ENCODE data around the gene FERMT3.
A peak's percentile ranks its signal among the peaks of the same experiment; 100 is the strongest.

FERMT3 gene

DNA sequence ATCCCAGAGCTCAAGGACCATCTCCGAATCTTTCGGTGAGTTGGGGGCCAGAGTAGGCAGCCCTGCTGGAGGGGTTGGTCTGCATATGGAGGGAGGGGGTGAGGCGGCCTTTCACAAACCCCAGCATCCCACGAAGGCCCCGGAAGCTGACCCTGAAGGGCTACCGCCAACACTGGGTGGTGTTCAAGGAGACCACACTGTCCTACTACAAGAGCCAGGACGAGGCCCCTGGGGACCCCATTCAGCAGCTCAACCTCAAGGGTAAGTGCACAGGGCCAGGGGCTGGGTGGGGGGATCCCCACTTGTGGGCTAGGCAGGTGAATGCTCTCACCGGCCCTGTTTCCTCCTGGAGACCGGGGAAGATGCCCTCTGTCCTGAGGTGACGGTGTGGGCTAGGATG lies 13.2 kb downstream of the FERMT3 start:
- no peaks in the 10 kb centered on the region for H3K9me3 ChIP-seq (ENCODE audit: low read length)
- H3K4me1 ChIP-seq (ENCODE audit: insufficient read depth, low read length) = peaks cover under 1% of the 10 kb centered on the region
- H2AFZ ChIP-seq (ENCODE audit: low read depth, low read length) = no peak overlapping the region
- H3K4me3 ChIP-seq (ENCODE audit: low read length) = no peak overlapping the region
- peaks cover 17% of the 10 kb centered on the region for H3K36me3 ChIP-seq (ENCODE audit: insufficient read depth, low read length)
- no peaks in the 10 kb centered on the region for H3K27me3 ChIP-seq (ENCODE audit: insufficient read depth, low read length)

DNA sequence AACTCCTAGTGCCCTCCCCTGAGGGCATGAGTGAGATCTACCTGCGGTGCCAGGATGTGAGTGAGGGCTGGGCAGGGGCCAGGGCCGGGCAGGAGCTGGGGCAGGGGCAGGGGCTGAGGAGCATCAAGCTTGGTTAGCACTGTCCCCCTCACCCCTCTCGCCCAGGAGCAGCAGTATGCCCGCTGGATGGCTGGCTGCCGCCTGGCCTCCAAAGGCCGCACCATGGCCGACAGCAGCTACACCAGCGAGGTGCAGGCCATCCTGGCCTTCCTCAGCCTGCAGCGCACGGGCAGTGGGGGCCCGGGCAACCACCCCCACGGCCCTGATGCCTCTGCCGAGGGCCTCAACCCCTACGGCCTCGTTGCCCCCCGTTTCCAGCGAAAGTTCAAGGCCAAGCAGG lies 13.8 kb downstream of the FERMT3 start:
- Histone ChIP-seq H3K4me1 (ENCODE audit: insufficient read depth, low read length) (peaks cover 6% of the 10 kb centered on the region), H3K36me3 (ENCODE audit: insufficient read depth, low read length) (peaks cover 17% of the 10 kb centered on the region), H3K4me3 (ENCODE audit: low read length) (no peak overlapping the region), H3K27me3 (ENCODE audit: insufficient read depth, low read length) (no peaks in the 10 kb centered on the region), H3K9me3 (ENCODE audit: low read length) (no peaks in the 10 kb centered on the region), H2AFZ (ENCODE audit: low read depth, low read length) (no peak overlapping the region)

DNA sequence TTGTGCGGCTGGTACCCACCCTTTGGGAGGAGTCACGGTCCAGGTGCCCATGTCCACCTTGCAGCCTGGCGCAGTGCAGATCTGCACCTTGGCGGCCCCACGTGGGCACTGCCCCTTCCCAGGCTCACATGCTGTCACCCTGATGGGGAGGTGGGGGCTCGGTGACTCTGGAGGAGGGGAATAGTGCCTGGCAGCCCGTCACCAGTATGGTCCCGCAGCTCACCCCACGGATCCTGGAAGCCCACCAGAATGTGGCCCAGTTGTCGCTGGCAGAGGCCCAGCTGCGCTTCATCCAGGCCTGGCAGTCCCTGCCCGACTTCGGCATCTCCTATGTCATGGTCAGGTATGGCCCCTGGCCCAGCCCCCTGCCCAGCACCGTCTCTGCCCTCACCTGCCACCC lies 14.3 kb downstream of the FERMT3 start:
- Histone ChIP-seq H3K9me3 (ENCODE audit: low read length) (no peaks in the 10 kb centered on the region), H2AFZ (ENCODE audit: low read depth, low read length) (no peak overlapping the region), H3K36me3 (ENCODE audit: insufficient read depth, low read length) (peaks cover 17% of the 10 kb centered on the region), H3K27me3 (ENCODE audit: insufficient read depth, low read length) (no peaks in the 10 kb centered on the region), H3K4me3 (ENCODE audit: low read length) (no peak overlapping the region), H3K4me1 (ENCODE audit: insufficient read depth, low read length) (peaks cover 10% of the 10 kb centered on the region)

DNA sequence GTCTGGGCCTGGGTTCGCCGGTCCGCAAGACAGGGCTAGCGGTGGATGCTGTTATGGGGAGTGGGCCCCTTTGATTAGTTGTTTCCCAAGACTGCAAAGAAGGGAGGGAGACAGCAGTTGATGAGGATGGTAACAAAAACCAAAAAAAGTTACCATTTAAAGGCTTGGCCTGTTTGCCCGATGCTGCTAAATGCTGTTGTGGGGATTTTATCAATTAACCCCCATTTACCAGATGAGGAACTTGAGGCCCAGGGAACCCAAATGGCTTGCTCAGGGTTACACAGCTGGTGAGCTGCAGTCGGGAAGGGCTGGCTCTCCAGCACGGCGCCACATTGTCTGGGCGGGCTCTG lies 16.1 kb downstream of the FERMT3 start:
- H2AFZ ChIP-seq (ENCODE audit: low read depth, low read length) = no peak overlapping the region
- peaks cover 21% of the 10 kb centered on the region for H3K4me1 ChIP-seq (ENCODE audit: insufficient read depth, low read length)
- H3K9me3 ChIP-seq (ENCODE audit: low read length) = no peaks in the 10 kb centered on the region
- H3K36me3 ChIP-seq (ENCODE audit: insufficient read depth, low read length) = peaks cover 17% of the 10 kb centered on the region
- H3K4me3 ChIP-seq (ENCODE audit: low read length) = no peak overlapping the region
- H3K27me3 ChIP-seq (ENCODE audit: insufficient read depth, low read length) = no peaks in the 10 kb centered on the region

DNA sequence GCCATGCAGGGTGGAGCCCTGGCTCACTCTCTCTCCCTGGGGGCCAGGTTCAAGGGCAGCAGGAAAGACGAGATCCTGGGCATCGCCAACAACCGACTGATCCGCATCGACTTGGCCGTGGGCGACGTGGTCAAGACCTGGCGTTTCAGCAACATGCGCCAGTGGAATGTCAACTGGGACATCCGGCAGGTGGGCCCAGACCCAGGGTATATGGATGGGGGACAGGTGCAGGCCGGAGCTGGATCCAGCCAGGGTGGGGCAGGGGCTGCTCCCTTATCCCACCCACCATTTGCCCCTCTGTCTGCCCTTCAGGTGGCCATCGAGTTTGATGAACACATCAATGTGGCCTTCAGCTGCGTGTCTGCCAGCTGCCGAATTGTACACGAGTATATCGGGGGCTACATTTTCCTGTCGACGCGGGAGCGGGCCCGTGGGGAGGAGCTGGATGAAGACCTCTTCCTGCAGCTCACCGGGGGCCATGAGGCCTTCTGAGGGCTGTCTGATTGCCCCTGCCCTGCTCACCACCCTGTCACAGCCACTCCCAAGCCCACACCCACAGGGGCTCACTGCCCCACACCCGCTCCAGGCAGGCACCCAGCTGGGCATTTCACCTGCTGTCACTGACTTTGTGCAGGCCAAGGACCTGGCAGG lies 16.6 kb downstream of the FERMT3 start:
- H2AFZ ChIP-seq (ENCODE audit: low read depth, low read length) = no peak overlapping the region
- H3K4me3 ChIP-seq (ENCODE audit: low read length) = no peak overlapping the region
- H3K27me3 ChIP-seq (ENCODE audit: insufficient read depth, low read length) = no peaks in the 10 kb centered on the region
- peaks cover 22% of the 10 kb centered on the region for H3K4me1 ChIP-seq (ENCODE audit: insufficient read depth, low read length)
- peaks cover 17% of the 10 kb centered on the region for H3K36me3 ChIP-seq (ENCODE audit: insufficient read depth, low read length)
- H3K9me3 ChIP-seq (ENCODE audit: low read length) = no peaks in the 10 kb centered on the region

DNA sequence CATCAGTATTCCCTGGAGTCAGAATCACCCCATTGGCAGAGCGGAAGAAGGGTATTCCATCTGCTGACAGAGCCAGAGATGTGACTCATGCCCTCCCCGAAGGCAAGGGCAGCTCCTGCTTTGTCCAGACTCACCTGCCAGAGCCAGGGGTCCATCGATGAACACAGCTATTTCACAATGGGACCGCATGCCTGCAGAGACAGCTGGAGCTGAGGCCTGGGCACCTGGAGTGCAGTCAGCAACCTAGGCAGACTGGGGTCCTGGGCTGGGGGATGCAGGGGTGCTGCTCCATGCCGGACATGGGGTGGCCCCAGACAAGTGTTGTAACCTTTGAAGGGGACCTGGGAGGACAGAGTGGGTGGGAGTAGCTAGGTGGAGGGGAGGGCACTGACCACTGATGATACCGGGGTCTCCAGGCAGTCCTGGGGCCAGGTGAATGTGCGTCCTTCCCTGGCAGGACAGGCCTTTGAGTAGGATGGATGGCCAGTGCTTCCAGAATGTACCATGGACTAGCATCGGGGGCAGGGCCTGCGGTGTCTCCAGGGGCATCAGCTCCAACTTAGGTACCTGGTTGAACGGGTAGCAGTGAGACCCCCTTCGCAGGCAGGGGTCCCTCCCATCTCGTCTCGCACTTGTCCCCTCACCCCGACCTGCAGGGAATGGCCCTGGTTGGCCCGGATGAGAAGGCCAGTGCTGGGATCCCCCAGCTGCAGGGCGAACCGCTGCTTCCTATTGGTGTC lies 17.8 kb downstream of the FERMT3 start:
- no peak overlapping the region for H2AFZ ChIP-seq (ENCODE audit: low read depth, low read length)
- H3K9me3 ChIP-seq (ENCODE audit: low read length) = no peaks in the 10 kb centered on the region
- no peak overlapping the region for H3K4me3 ChIP-seq (ENCODE audit: low read length)
- peaks cover 17% of the 10 kb centered on the region for H3K36me3 ChIP-seq (ENCODE audit: insufficient read depth, low read length)
- no peaks in the 10 kb centered on the region for H3K27me3 ChIP-seq (ENCODE audit: insufficient read depth, low read length)
- peaks cover 25% of the 10 kb centered on the region for H3K4me1 ChIP-seq (ENCODE audit: insufficient read depth, low read length)

DNA sequence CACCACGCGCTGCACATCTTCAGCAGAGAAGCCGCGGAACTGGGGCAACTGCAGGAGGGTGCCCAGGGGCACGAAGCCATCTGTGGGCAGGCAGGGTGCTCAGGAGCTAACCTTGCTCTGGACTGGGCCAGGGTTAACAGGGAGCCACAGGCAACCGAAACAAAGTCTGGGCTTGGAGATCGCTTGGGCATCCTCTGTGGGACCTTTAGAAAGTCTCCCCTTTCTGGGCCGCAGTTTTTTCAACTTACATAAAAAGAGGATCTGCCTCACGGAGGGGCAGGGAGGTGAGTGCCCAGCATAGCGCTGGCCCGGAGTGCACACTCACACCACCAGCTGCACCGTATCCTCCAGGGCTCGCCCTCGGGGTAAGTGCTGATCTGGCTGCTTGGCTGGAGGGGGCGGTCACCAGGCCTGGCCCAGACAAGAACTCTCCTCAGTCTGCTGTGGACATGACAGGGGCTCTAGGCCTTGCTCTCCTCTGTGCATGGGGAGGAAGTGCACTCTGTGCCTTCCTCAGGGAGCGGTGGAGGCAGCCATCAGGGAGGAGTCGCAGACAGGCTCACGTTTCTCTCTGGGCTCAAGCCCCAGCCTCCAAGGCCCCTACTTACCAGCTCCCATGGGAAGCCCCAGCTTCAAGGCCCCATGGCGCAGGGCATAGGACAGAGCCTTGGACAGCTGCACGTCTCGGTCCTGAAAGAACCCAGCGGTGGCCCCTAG lies 18.5 kb downstream of the FERMT3 start:
- H3K4me1 ChIP-seq (ENCODE audit: insufficient read depth, low read length) = peaks cover 32% of the 10 kb centered on the region
- peak overlapping the region; percentile 50 for H2AFZ ChIP-seq (ENCODE audit: low read depth, low read length)
- no peaks in the 10 kb centered on the region for H3K9me3 ChIP-seq (ENCODE audit: low read length)
- peaks cover 17% of the 10 kb centered on the region for H3K36me3 ChIP-seq (ENCODE audit: insufficient read depth, low read length)
- peak overlapping the region; percentile 71 for H3K4me3 ChIP-seq (ENCODE audit: low read length)
- H3K27me3 ChIP-seq (ENCODE audit: insufficient read depth, low read length) = no peaks in the 10 kb centered on the region

DNA sequence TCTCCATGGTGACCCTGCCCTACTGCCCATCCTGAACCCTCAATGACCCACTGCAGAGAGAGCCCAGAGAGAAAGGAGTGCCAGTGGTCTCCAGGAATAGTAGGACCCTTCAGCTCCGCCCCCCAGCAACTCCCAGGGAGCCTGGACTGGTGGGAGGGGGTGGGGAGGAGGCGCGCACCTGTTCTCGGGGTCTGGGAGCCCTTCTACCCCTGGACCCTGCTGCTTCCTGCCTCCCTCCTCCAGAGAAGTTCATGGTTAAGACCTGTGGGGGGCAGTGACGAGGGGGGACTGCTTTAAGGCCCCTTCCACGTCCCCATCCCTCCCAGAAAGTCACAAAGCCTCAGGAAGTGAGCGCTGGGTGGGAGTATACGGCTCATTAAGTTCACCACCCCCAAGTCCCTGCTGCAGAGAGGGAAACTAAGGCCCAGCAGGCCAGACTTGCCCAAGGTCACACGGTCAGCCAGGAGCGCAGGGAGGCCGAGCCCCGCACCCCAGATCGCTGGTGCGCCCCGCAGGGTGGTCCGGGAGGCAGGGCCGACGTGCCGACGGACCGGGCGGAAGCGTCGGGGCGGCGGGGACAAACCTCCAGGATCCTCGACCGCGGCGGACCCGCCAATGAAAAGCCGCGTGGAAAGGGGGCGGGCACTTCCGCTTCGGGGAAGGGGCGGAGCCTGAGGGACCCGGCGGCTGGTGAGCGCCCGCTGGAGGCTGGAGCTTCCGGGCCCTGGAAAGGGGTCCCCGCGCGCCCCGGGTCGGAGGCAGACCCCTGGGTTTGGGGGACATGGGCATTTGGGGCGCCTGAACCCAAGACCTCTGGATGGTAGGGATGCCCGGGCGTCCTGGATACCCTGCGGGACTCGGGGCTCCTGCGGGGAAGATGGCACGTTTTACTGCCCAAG lies 19.3 kb downstream of the FERMT3 start, which contains the start of the genes NUDT22 and TRPT1:
Gene NUDT22, plus strand, starts transcription at position 667 of the 899 bp plus-strand sequence. CDS start 379 bp downstream, outside the sequence.
Gene TRPT1, minus strand, starts transcription at position 579 of the 899 bp plus-strand sequence. Its CDS starts 326 bp downstream, at position 253.
- Histone ChIP-seq H3K27me3 (ENCODE audit: insufficient read depth, low read length) (no peaks in the 10 kb centered on the region), H2AFZ (ENCODE audit: low read depth, low read length) (peak within 1 kb of the TSS; percentile 50), H3K4me1 (ENCODE audit: insufficient read depth, low read length) (peaks cover 32% of the 10 kb centered on the region)

DNA sequence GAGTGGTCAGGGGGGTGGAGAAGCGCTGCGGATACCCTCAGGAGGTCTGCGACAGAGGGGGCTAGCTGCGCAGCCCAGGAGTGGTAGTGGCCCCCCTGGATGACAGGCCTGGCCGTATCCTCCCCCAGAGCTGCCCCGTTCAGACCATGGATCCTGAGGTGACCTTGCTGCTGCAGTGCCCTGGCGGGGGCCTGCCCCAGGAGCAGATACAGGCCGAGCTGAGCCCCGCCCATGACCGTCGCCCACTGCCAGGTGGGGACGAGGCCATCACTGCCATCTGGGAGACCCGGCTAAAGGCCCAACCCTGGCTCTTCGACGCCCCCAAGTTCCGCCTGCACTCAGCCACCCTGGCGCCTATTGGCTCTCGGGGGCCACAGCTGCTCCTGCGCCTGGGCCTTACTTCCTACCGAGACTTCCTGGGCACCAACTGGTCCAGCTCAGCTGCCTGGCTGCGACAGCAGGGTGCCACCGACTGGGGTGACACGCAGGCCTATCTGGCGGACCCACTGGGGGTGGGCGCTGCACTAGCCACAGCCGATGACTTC lies 20.1 kb downstream of the FERMT3 start:
- Histone ChIP-seq H2AFZ (ENCODE audit: low read depth, low read length) (peak overlapping the region; percentile 50), H3K27me3 (ENCODE audit: insufficient read depth, low read length) (no peaks in the 10 kb centered on the region), H3K36me3 (ENCODE audit: insufficient read depth, low read length) (peaks cover 17% of the 10 kb centered on the region), H3K4me3 (ENCODE audit: low read length) (peak overlapping the region; percentile 71), H3K4me1 (ENCODE audit: insufficient read depth, low read length) (peaks cover 37% of the 10 kb centered on the region), H3K9me3 (ENCODE audit: low read length) (no peaks in the 10 kb centered on the region)

More for the DNA sequence above, 19.3 kb downstream of the FERMT3 start, which contains the start of the genes NUDT22 and TRPT1:
- H3K9me3 ChIP-seq (ENCODE audit: low read length) = no peaks in the 10 kb centered on the region
- peaks cover 17% of the 10 kb centered on the region for H3K36me3 ChIP-seq (ENCODE audit: insufficient read depth, low read length)
- H3K4me3 ChIP-seq (ENCODE audit: low read length) = peak within 1 kb of the TSS; percentile 71

DNA sequence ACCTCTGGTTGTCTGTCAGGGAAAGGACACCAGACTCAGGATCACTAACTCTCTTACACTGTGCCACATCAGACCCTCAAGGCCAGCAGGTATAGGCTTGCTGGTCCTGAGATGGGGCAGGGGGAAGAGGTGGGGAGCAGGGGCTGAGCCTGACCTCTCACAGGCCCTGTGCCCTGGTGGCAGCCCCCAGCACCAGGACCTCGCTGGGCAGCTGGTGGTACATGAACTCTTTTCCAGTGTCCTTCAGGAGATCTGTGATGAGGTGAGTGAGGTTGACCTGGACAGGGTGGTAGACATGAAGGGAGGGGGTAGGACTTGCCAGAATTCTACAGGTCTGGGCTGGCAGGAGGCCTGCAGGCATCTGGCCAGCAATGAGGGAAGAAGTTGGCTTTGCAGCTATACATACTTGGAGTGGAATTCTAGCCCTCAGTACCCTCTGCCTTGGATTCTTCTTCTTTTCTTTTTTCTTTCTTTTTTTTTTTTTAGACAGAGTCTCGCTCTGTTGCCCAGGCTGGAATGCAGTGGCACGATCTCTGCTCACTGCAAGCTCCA lies 21.0 kb downstream of the FERMT3 start:
- Histone ChIP-seq H3K4me1 (ENCODE audit: insufficient read depth, low read length) (peaks cover 37% of the 10 kb centered on the region), H3K36me3 (ENCODE audit: insufficient read depth, low read length) (peaks cover 17% of the 10 kb centered on the region), H3K9me3 (ENCODE audit: low read length) (no peaks in the 10 kb centered on the region), H3K4me3 (ENCODE audit: low read length) (no peak overlapping the region), H2AFZ (ENCODE audit: low read depth, low read length) (no peak overlapping the region), H3K27me3 (ENCODE audit: insufficient read depth, low read length) (no peaks in the 10 kb centered on the region)

DNA sequence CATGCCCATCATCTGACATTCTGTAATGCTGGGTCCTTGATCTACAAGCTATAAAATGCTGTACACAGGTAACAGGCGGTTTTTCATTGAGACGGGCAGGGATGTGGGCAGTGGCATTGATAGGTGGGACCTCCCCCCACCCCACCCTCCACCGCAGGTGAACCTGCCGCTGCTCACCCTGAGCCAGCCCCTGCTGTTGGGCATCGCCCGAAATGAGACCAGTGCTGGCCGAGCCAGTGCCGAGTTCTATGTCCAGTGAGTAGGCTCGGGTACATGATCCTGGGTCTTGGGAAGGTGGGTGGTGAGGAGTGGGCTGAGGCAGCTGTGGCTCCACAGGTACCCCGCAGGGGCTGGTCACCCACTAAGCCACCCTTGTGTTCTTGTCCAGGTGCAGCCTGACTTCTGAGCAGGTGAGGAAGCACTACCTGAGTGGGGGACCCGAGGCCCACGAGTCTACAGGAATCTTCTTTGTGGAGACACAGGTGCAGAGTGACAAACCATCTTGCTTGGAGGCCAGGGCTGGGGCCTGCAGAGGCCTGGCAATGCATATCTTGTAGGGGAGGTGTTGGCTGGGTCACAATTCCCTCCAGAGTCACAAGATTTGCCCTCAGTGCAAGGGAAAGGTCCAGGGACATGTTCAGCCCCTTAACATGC lies 22.7 kb downstream of the FERMT3 start:
- Histone ChIP-seq H3K4me3 (ENCODE audit: low read length) (peak overlapping the region; percentile 70), H2AFZ (ENCODE audit: low read depth, low read length) (peak overlapping the region; percentile 58), H3K4me1 (ENCODE audit: insufficient read depth, low read length) (peaks cover 37% of the 10 kb centered on the region), H3K27me3 (ENCODE audit: insufficient read depth, low read length) (no peaks in the 10 kb centered on the region), H3K9me3 (ENCODE audit: low read length) (no peaks in the 10 kb centered on the region), H3K36me3 (ENCODE audit: insufficient read depth, low read length) (peaks cover 5% of the 10 kb centered on the region)
